K562 (cell line): ENCODE data around the gene UNC79. TPM values are rescaled to one million over a fixed set of nuclear protein-coding genes. Genes with fewer than 3 reads are reported as not detected.

Source experiments
- ATAC-seq: fragments of 200-7000 bp; cut with Tn5 transposase; 3 replicates; pipeline ENCODE4 v1.9.1; 2020; ENCODE audit warnings: moderate library complexity
- BruUV-seq: library from RNA; stranded (reverse); fragments of 400-500 nt; replicated peaks from 2 replicates; lab custom pipeline; 2021; lab: Mats Ljungman, UMichigan
- CTCF ChIA-PET: fragments of 300-600 bp; formaldehyde crosslinking; extraction: SDS; loops from one replicate; lab custom pipeline; 2021; ENCODE audit warnings: low intra/inter-chr PET ratio; lab: Yijun Ruan, JAX
- POLR2A ChIA-PET: fragments of 300-600, 350-650 bp; sonication (Branson Sonifier 250); formaldehyde crosslinking; extraction: SDS; loops from one replicate; lab custom pipeline; 2021; ENCODE audit warnings: antibody characterized with exemption, inconsistent platforms; lab: Yijun Ruan, JAX
- DNase-seq, 4 experiments: peaks; one replicate each; pipeline versions ENCODE4 v3.0.0 to v3.0.0-alpha.2; 2011 to 2018; ENCODE audit warnings: low spot score in 3 of 4, mixed read lengths in 3 of 4; ENCODE audit errors: extremely low read depth in 1 of 4
- FAIRE-seq: peaks from 2 replicates; lab custom pipeline; 2011; peaks lifted over from hg19 to GRCh38; lab: Jason Lieb, UNC
- H2AFZ ChIP-seq: 2 replicates; pipeline ENCODE4 v1.6.0; 2011; ENCODE audit warnings: low read depth, low read length, control low read depth, inconsistent platforms
- H3K27ac ChIP-seq: fragments of 200-600 bp; 3 replicates; pipeline ENCODE4 v1.8.0; 2011; ENCODE audit warnings: low read depth, mild to moderate bottlenecking, control low read depth, inconsistent platforms, low read length, moderate library complexity, mixed read lengths; ENCODE audit errors: extremely low read depth
- H3K27me3 ChIP-seq, 2 experiments: fragments of 300-600 bp in 1 of 2; 2 replicates in 1 of 2; 3 replicates in 1 of 2; pipeline versions ENCODE4 v1.6.0 to v1.8.0; 2011; ENCODE audit warnings: inconsistent platforms in 2 of 2, low read length in 2 of 2, mild to moderate bottlenecking in 1 of 2, mixed read lengths in 1 of 2, moderate library complexity in 1 of 2; ENCODE audit not compliant: control insufficient read depth in 2 of 2, insufficient read depth in 2 of 2
- H3K36me3 ChIP-seq: fragments of 300-600 bp; 3 replicates; pipeline ENCODE4 v1.8.0; 2011; ENCODE audit warnings: mild to moderate bottlenecking, low read length, inconsistent platforms; ENCODE audit not compliant: control insufficient read depth, insufficient read depth
- H3K4me1 ChIP-seq, 2 experiments: fragments of 200-600 bp in 1 of 2; replicated peaks in 1 of 2; 2 replicates in 1 of 2; 3 replicates in 1 of 2; pipeline versions ENCODE4 v1.5.1 to v1.8.0; 2011; ENCODE audit warnings: inconsistent platforms in 2 of 2, low read length in 2 of 2, mild to moderate bottlenecking in 1 of 2, mixed read lengths in 1 of 2, moderate library complexity in 1 of 2; ENCODE audit not compliant: control insufficient read depth in 2 of 2, insufficient read depth in 2 of 2
- H3K4me2 ChIP-seq: 2 replicates; pipeline ENCODE4 v1.6.1; 2011; ENCODE audit warnings: low read length, control low read depth, inconsistent platforms, mixed read lengths; ENCODE audit not compliant: insufficient read depth
- H3K4me3 ChIP-seq: fragments of 200-600 bp; sonication (generic), shearing (Covaris generic); 2 replicates; pipeline ENCODE4 v1.5.1; 2016; ENCODE audit warnings: control low read depth, inconsistent platforms
- H3K79me2 ChIP-seq: fragments of 200-600 bp; 3 replicates; pipeline ENCODE4 v1.8.0; 2011; ENCODE audit warnings: low read length, inconsistent platforms; ENCODE audit not compliant: control insufficient read depth, insufficient read depth
- H3K9ac ChIP-seq, 2 experiments: 2 replicates each; pipeline versions ENCODE4 v1.6.0 to v1.6.1; 2011; ENCODE audit warnings: low read depth in 2 of 2, low read length in 2 of 2, control low read depth in 1 of 2, inconsistent platforms in 1 of 2, mild to moderate bottlenecking in 1 of 2, mixed read lengths in 1 of 2; ENCODE audit not compliant: insufficient read depth in 1 of 2
- H3K9me1 ChIP-seq: one replicate; pipeline ENCODE4 v1.6.0; 2011; ENCODE audit warnings: inconsistent platforms, mild to moderate bottlenecking, low read length, moderate library complexity; ENCODE audit not compliant: control insufficient read depth, insufficient read depth
- H3K9me3 ChIP-seq: replicated peaks from 2 replicates; pipeline ENCODE4 v1.5.1; 2011; ENCODE audit warnings: low read depth, low read length, inconsistent platforms; ENCODE audit not compliant: control insufficient read depth, insufficient read depth
- H4K20me1 ChIP-seq: replicated peaks from 2 replicates; pipeline ENCODE4 v1.6.1; 2011; ENCODE audit warnings: low read length, inconsistent platforms, mixed read lengths; ENCODE audit not compliant: control insufficient read depth, insufficient read depth
- AFF4 ChIP-seq: sonication (generic); formaldehyde crosslinking; IDR thresholded peaks from 2 replicates; pipeline ENCODE4 v1.8.0; 2023; ENCODE audit warnings: mild to moderate bottlenecking, missing genetic modification reagents
- ATF4 ChIP-seq: fragments of 450-650 bp; formaldehyde crosslinking; IDR thresholded peaks from 2 replicates; pipeline ENCODE4 v1.4.0; 2022; ENCODE audit warnings: mild to moderate bottlenecking, moderate library complexity
- ETV6 ChIP-seq, 3 experiments: fragments of 150-350 bp in 1 of 3; sonication (generic) in 1 of 3; formaldehyde crosslinking in 1 of 3; IDR thresholded peaks; 2 replicates each; pipeline versions ENCODE4 v1.6.1 to v1.8.0; 2014 to 2022; ENCODE audit warnings: borderline replicate concordance in 2 of 3, low read depth in 2 of 3, antibody characterized with exemption in 1 of 3, low read length in 1 of 3, mild to moderate bottlenecking in 1 of 3, missing genetic modification reagents in 1 of 3
- MAFG ChIP-seq: fragments of 450-650 bp; conservative IDR thresholded peaks from 2 replicates; pipeline ENCODE4 v1.6.1; 2016; ENCODE audit warnings: missing genetic modification characterization, missing compliant biosample characterization
- MYNN ChIP-seq, 2 experiments: sonication (generic); formaldehyde crosslinking in 1 of 2; IDR thresholded peaks; 2 replicates each; pipeline versions ENCODE4 v1.5.0 to v1.6.1; 2016 to 2020; ENCODE audit warnings: antibody characterized with exemption in 1 of 2, missing genetic modification reagents in 1 of 2
- NR3C1 ChIP-seq: sonication (generic); formaldehyde crosslinking; IDR thresholded peaks from 2 replicates; pipeline ENCODE4 v1.8.1; 2022; ENCODE audit warnings: missing genetic modification reagents
- PHF20 ChIP-seq: fragments of 450-650 bp; IDR thresholded peaks from 2 replicates; pipeline ENCODE4 v1.6.1; 2018; ENCODE audit not compliant: partially characterized antibody
- SPI1 ChIP-seq: IDR thresholded peaks from 2 replicates; pipeline ENCODE4 v1.6.1; 2011; ENCODE audit warnings: low read depth, low read length, control low read depth, borderline replicate concordance
- ZNF316 ChIP-seq: fragments of 450-650 bp; IDR thresholded peaks from 2 replicates; pipeline ENCODE4 v1.6.1; 2016
- WGBS: fragments of 100-300 bp; shearing (Covaris generic); methylation state at CpG from one replicate; pipeline ENCODE4 v1.1.6; 2016; ENCODE audit warnings: low coverage, mixed read lengths; ENCODE audit not compliant: insufficient coverage; ENCODE audit errors: missing lambda C conversion rate; 5-methylcytosine and 5-hydroxymethylcytosine counted together
- in situ Hi-C: fragments of 300-500 bp; cut with MboI; formaldehyde crosslinking; loops from 4 replicates; pipeline ENCODE4 v1.15.0; 2018; ENCODE audit warnings: inconsistent platforms, mixed read lengths
- intact Hi-C: fragments of 100-400 bp; cut with micrococcal nuclease; formaldehyde crosslinking; loops from 2 replicates; pipeline ENCODE4 v1.14.2; 2022
- polyA plus RNA-seq, 8 experiments: library from polyadenylated mRNA; depleted of rRNA in 4 of 8; stranded (reverse) in 5 of 8; unstranded in 3 of 8; fragments of >200 nt; fragmentation: Nextera tagmentation in 2 of 8; fragmentation: Illumina TruSeq in 1 of 8; extraction: Ambion mirVana in 2 of 8; extraction: Trizol in 1 of 8; gene quantifications; 2 replicates each; pipeline versions ENCODE4 v1.2.1 to v1.2.3, GENCODE V29; 2011 to 2014; ENCODE audit warnings: inconsistent platforms in 1 of 8, missing spikeins in 1 of 8
- total RNA-seq, 7 experiments: library from RNA; depleted of rRNA in 6 of 7; stranded (reverse); fragments of >200 nt in 6 of 7; fragmentation: Illumina TruSeq in 2 of 7; extraction: Trizol in 2 of 7; gene quantifications; 2 replicates each; pipeline versions ENCODE4 v1.2.1 to v1.2.3, GENCODE V29; 2011 to 2021; ENCODE audit warnings: low replicate concordance in 1 of 7

The UNC79 gene
- total and polyA plus RNA-seq, 9 of the 15 experiments (the other 6 are each of a cell fraction or from before 2014, with no cell fraction given): under 0.01 to 0.04 (median 0.01) TPM; not detected in 6

- TF ChIP-seq MYNN (IDR thresholded peaks at IDR 0.05): no peak
- no peak for TF ChIP-seq MYNN (CRISPR knock-in tag; IDR thresholded peaks at IDR 0.05)
- no peak for TF ChIP-seq NR3C1 (CRISPR knock-in tag)
- no peak for TF ChIP-seq SPI1
- no peak for TF ChIP-seq ETV6 (IDR thresholded peaks at IDR 0.05; ENCODE audit: borderline replicate concordance in 1 of 2, low read depth in 2 of 2, low read length in 1 of 2)
- TF ChIP-seq ETV6 (CRISPR knock-in tag; IDR thresholded peaks at IDR 0.05; ENCODE audit: borderline replicate concordance): no peak
- TF ChIP-seq AFF4 (CRISPR knock-in tag): no peak
- TF ChIP-seq PHF20: no peak
These were observed 140.5 kb downstream of the UNC79 start (continued) for GRCh38 chr14:93571275-93571674.

- DNase-seq: no peak
- ChIA-PET POLR2A (interaction anchor here (0.7 kb wide), 1 partner anchor 45 kb away, joined by 3 read pairs; no protein-coding TSS in a partner anchor), CTCF (no interaction called here)
- H4K20me1 ChIP-seq: no peaks in the 10 kb centered on the region
- H3K9me3 ChIP-seq: no peaks in the 10 kb centered on the region
- BruUV-seq: no TSS peak
- in situ Hi-C loops: no loop called here
- no peaks in the 10 kb centered on the region for H3K36me3 ChIP-seq
- no peak for TF ChIP-seq ATF4 (CRISPR knock-in tag)
- TF ChIP-seq ZNF316: peak; percentile 39; the same call in 1 of the 2 replicates
- peak; percentile 41; the same call in 1 of the 2 replicates for TF ChIP-seq MAFG (tag)
- H3K27ac ChIP-seq: no peak overlapping the region
- WGBS: 0% methylated on average over 3 of the region's 3 CpGs
- no peaks in the 10 kb centered on the region for H3K4me1 ChIP-seq
- no peaks in the 10 kb centered on the region for H3K79me2 ChIP-seq
- no peak overlapping the region for H2AFZ ChIP-seq
- no peak for ATAC-seq
- peaks cover 0 to 4% of the 10 kb centered on the region in 2 experiments; a peak in 2 of 5 replicates for H3K27me3 ChIP-seq
- H3K4me2 ChIP-seq: no peak overlapping the region
- FAIRE-seq: no peak
- H3K9me1 ChIP-seq: no peaks in the 10 kb centered on the region
- no peak overlapping the region for H3K4me3 ChIP-seq
- intact Hi-C loops: no loop called here
- H3K9ac ChIP-seq: no peak overlapping the region
These were observed 148.4 kb downstream of the UNC79 start for GRCh38 chr14:93579178-93579577.
